ENCODE measurements around the gene SLC22A7.

GRCh38 chr6:43307451-43308100 is 9.5 kb downstream of the SLC22A7 start:
- TF ChIP-seq SP1 (IDR thresholded peaks at IDR 0.05), result no peak
- TF ChIP-seq BHLHE40 (IDR thresholded peaks at IDR 0.05; ENCODE audit: borderline replicate concordance), result no peak
- TF ChIP-seq FOXM1 (IDR thresholded peaks at IDR 0.05; ENCODE audit: borderline replicate concordance), result no peak
- TF ChIP-seq FOXA1 (IDR thresholded peaks at IDR 0.05), result no peak
- TF ChIP-seq LEF1 (IDR thresholded peaks at IDR 0.05; ENCODE audit: borderline replicate concordance), result no peak
- no peak for TF ChIP-seq HDGF (IDR thresholded peaks at IDR 0.05; ENCODE audit: borderline replicate concordance)
- TF ChIP-seq PKNOX1 (IDR thresholded peaks at IDR 0.05), result no peak
- no peak for TF ChIP-seq FOXK2 (IDR thresholded peaks at IDR 0.05)
- TF ChIP-seq CTBP1 (IDR thresholded peaks at IDR 0.05; ENCODE audit: borderline replicate concordance), result no peak
- no peak for TF ChIP-seq ZNF384 (IDR thresholded peaks at IDR 0.05)
- TF ChIP-seq SUZ12 (IDR thresholded peaks at IDR 0.05), result no peak
- TF ChIP-seq NFRKB (IDR thresholded peaks at IDR 0.05), result no peak
- no peak for TF ChIP-seq ELF4 (IDR thresholded peaks at IDR 0.05)
